ENCODE data around the gene MPZL2.

DNA sequence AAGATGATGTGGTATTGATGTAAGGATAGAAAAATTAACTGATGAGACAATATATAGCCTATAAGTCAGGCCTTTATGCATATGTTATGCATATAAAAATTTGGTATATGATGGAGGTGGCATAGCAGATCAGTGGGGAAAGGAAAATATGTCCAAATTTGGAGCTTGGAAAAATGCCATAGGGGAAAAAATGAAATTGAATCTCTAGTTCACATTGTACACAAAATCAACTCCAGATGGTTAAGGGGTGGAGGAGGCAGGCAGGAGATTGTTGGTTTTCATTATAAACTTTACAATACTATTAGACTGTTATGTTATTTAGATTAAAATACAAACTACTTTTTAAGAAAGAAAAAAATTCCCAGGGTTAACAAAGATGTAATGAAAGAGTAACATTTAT, 25.3 kb upstream of the MPZL2 start:
- TF ChIP-seq, protein P1, sequence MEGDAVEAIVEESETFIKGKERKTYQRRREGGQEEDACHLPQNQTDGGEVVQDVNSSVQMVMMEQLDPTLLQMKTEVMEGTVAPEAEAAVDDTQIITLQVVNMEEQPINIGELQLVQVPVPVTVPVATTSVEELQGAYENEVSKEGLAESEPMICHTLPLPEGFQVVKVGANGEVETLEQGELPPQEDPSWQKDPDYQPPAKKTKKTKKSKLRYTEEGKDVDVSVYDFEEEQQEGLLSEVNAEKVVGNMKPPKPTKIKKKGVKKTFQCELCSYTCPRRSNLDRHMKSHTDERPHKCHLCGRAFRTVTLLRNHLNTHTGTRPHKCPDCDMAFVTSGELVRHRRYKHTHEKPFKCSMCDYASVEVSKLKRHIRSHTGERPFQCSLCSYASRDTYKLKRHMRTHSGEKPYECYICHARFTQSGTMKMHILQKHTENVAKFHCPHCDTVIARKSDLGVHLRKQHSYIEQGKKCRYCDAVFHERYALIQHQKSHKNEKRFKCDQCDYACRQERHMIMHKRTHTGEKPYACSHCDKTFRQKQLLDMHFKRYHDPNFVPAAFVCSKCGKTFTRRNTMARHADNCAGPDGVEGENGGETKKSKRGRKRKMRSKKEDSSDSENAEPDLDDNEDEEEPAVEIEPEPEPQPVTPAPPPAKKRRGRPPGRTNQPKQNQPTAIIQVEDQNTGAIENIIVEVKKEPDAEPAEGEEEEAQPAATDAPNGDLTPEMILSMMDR (IDR thresholded peaks at IDR 0.05), result no peak
- TF ChIP-seq, protein P2, sequence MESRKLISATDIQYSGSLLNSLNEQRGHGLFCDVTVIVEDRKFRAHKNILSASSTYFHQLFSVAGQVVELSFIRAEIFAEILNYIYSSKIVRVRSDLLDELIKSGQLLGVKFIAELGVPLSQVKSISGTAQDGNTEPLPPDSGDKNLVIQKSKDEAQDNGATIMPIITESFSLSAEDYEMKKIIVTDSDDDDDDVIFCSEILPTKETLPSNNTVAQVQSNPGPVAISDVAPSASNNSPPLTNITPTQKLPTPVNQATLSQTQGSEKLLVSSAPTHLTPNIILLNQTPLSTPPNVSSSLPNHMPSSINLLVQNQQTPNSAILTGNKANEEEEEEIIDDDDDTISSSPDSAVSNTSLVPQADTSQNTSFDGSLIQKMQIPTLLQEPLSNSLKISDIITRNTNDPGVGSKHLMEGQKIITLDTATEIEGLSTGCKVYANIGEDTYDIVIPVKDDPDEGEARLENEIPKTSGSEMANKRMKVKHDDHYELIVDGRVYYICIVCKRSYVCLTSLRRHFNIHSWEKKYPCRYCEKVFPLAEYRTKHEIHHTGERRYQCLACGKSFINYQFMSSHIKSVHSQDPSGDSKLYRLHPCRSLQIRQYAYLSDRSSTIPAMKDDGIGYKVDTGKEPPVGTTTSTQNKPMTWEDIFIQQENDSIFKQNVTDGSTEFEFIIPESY (IDR thresholded peaks at IDR 0.05; ENCODE audit: borderline replicate concordance, low read depth), result no peak
- TF ChIP-seq, protein P3, sequence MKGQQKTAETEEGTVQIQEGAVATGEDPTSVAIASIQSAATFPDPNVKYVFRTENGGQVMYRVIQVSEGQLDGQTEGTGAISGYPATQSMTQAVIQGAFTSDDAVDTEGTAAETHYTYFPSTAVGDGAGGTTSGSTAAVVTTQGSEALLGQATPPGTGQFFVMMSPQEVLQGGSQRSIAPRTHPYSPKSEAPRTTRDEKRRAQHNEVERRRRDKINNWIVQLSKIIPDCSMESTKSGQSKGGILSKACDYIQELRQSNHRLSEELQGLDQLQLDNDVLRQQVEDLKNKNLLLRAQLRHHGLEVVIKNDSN (IDR thresholded peaks at IDR 0.05; ENCODE audit: borderline replicate concordance, low read depth), result no peak
- TF ChIP-seq TAF1 (IDR thresholded peaks at IDR 0.05; ENCODE audit: borderline replicate concordance, low read depth, low read length), result no peak
- no peak for TF ChIP-seq RCOR1 (IDR thresholded peaks at IDR 0.05; ENCODE audit: low read length)
- no peak for TF ChIP-seq NFIC (IDR thresholded peaks at IDR 0.05; ENCODE audit: borderline replicate concordance)
- TF ChIP-seq, protein P4, sequence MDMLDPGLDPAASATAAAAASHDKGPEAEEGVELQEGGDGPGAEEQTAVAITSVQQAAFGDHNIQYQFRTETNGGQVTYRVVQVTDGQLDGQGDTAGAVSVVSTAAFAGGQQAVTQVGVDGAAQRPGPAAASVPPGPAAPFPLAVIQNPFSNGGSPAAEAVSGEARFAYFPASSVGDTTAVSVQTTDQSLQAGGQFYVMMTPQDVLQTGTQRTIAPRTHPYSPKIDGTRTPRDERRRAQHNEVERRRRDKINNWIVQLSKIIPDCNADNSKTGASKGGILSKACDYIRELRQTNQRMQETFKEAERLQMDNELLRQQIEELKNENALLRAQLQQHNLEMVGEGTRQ (IDR thresholded peaks at IDR 0.05; ENCODE audit: borderline replicate concordance, low read depth, low read length), result no peak
- no peak for TF ChIP-seq MEF2A (IDR thresholded peaks at IDR 0.05; ENCODE audit: borderline replicate concordance, low read depth)
- TF ChIP-seq, protein P5, sequence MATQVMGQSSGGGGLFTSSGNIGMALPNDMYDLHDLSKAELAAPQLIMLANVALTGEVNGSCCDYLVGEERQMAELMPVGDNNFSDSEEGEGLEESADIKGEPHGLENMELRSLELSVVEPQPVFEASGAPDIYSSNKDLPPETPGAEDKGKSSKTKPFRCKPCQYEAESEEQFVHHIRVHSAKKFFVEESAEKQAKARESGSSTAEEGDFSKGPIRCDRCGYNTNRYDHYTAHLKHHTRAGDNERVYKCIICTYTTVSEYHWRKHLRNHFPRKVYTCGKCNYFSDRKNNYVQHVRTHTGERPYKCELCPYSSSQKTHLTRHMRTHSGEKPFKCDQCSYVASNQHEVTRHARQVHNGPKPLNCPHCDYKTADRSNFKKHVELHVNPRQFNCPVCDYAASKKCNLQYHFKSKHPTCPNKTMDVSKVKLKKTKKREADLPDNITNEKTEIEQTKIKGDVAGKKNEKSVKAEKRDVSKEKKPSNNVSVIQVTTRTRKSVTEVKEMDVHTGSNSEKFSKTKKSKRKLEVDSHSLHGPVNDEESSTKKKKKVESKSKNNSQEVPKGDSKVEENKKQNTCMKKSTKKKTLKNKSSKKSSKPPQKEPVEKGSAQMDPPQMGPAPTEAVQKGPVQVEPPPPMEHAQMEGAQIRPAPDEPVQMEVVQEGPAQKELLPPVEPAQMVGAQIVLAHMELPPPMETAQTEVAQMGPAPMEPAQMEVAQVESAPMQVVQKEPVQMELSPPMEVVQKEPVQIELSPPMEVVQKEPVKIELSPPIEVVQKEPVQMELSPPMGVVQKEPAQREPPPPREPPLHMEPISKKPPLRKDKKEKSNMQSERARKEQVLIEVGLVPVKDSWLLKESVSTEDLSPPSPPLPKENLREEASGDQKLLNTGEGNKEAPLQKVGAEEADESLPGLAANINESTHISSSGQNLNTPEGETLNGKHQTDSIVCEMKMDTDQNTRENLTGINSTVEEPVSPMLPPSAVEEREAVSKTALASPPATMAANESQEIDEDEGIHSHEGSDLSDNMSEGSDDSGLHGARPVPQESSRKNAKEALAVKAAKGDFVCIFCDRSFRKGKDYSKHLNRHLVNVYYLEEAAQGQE (IDR thresholded peaks at IDR 0.05; ENCODE audit: low read depth, low read length), result no peak
- TF ChIP-seq YY1 (IDR thresholded peaks at IDR 0.05; ENCODE audit: low read depth), result no peak
- no peak for TF ChIP-seq TCF12 (IDR thresholded peaks at IDR 0.05)
- no peak for TF ChIP-seq POLR2AphosphoS5 (IDR thresholded peaks at IDR 0.05; ENCODE audit: low read depth, low read length)
- TF ChIP-seq EZH2phosphoT487 (IDR thresholded peaks at IDR 0.05; ENCODE audit: borderline replicate concordance, low read depth), result no peak
- TF ChIP-seq, protein P6, sequence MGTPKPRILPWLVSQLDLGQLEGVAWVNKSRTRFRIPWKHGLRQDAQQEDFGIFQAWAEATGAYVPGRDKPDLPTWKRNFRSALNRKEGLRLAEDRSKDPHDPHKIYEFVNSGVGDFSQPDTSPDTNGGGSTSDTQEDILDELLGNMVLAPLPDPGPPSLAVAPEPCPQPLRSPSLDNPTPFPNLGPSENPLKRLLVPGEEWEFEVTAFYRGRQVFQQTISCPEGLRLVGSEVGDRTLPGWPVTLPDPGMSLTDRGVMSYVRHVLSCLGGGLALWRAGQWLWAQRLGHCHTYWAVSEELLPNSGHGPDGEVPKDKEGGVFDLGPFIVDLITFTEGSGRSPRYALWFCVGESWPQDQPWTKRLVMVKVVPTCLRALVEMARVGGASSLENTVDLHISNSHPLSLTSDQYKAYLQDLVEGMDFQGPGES (IDR thresholded peaks at IDR 0.05; ENCODE audit: low read depth, low read length), result no peak

All from SK-N-SH (cell line).